Smooth muscle cell of bladder (primary cell): Measurements from ENCODE around the gene CRCP. TPM values are rescaled to one million over a fixed set of nuclear protein-coding genes. Genes with fewer than 3 reads are reported as not detected.

Experiments used
- total RNA-seq: library from RNA; depleted of rRNA; stranded (reverse); fragments of >200 nt; gene quantifications from 2 replicates; pipeline ENCODE4 v1.2.3, GENCODE V29; 2014

The CRCP gene
- 26.3 and 27.9 TPM in 2 replicates for total RNA-seq

DNA sequence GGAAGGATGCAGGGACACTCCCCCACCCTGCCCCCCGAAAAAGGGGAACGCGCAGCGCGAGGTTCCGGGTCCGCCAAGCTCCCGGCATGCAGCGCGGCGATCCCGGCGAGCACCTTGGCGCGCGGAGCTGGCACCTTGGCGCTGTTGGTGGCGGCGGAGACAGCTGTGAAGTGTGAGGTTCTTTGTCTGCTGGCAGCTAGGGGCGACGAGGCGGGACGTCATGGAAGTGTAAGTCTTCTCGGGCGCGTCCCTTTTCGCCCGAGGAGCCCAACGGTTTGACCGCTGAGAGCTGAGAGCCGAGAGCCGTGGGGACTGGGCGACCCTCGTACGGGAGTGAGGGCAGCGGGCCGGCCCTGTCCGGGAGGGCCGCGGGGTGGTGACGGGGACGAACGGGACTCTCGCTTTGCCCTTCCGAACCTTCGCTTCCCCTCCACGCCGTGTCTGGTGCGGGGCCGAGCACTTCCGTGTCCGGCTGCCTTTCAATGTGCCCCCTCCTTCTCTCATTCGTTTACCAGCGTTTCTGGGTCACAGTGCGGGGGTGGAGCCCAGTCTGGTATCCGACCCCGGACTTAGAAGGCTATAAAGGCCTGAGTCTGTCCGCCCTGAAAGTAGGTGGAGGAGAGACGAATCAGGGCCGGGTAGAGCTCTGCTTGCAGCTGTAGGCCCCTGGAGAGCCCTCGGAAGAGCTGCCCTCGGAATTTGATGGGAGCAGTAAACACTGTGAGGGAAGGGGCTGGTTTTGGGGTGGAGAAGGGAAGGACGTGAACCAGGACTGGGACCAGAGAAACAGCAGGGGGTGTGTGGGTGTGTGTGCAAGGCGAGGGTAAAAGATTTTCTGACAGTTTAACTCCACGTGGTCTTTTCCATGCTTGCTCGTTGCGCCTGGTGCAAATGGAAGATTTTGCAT lies at the start of gene CRCP:
Gene CRCP, plus strand, starts transcription at position 105 of the 907 bp plus-strand sequence. Its CDS starts 116 bp downstream, at position 221.

GRCh38 chr7:66075590-66076461 lies 38.8 kb upstream of the CRCP start, which contains the start of gene ASL:
Gene ASL, plus strand, starts transcription at chr7:66075819. Its CDS starts 263 bp downstream, at chr7:66076082.

Other genes starting within 250 kb of the CRCP start
- gene VKORC1L1, start 241.8 kb upstream of the CRCP start, total RNA-seq, result 9.0 and 12.6 TPM in 2 replicates
- gene GUSB, start 132.6 kb upstream of the CRCP start, total RNA-seq, result 12.6 and 15.8 TPM in 2 replicates
- 28.0 and 44.1 TPM in 2 replicates for gene ASL, start 39.0 kb upstream of the CRCP start, total RNA-seq
- gene TPST1, start 90.5 kb downstream of the CRCP start, total RNA-seq, result 210 and 329 TPM in 2 replicates